Activated CD4-positive, alpha-beta T cell treated with anti-CD3 and anti-CD28 coated beads, Interleukin-2, amount 50 U/mL, for 4 hours (primary cell): ENCODE results near the gene MFN2.
"Not testable (repeated sequence)": the region's sequence is repeated elsewhere in the genome, so short reads cannot be mapped to it uniquely, and the experiment has no call there.

ENCODE experiments used
- DNase-seq, 2 experiments: peaks; one replicate each; pipeline ENCODE4 v3.0.0-alpha.2; 2020

The MFN2 gene

DNA sequence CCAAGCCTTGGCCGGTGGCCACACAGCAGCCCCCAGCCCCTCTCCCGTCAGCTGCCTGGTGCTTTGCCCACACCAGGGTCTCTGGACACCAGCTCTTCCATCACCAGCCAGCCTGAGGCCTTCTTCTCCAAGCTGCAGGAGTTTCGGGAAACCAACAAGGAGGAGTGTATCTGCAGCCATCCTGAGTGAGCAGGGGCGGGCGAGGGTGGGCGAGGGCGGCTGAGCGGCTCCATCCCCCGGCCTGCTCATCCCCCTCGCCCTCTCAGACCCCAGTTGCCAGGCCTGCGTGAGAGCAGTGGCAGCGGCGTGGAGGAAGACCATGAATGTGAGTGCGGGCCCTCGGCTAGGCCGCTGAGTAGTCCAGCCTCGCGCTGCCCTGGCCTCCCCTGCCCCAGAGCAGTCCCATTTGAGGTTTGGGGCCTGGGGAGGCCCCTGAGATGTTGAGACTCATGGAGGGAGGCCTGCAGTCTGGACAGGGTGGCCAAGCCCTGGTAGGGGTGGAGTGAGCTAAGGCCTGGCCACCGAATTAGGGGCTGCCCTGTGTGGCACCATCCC, 48.8 kb downstream of the MFN2 start:
- DNase-seq = no peak

DNA sequence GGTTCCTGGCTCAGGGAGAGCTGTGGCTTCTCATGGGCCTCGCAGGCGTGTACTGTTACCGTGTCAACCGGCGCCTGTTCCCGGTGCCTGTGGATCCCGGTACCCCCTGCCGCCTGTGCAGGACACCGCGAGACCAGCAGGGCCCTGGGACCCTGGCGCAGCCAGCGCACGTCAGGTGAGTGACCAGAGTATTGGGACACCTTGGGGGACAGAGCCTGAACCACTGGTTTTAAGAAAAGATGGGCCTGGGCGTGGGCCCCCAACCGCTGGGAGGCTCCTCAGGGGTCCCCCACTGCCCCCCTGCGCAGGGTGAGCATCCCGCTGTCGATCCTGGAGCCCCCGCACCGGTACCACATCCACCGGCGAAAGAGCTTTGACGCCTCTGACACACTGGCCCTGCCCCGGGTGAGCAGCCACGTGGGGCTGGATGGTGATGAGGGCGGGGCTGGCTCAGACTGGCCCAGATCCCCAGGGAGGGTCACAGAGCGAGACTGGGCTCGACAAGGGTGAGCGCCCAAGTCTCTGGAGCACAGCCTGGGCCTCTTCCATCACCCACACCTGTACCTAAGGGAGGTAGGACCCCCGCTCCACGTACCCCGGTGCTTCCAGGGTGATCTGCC, 49.6 kb downstream of the MFN2 start:
- no peak for DNase-seq

DNA sequence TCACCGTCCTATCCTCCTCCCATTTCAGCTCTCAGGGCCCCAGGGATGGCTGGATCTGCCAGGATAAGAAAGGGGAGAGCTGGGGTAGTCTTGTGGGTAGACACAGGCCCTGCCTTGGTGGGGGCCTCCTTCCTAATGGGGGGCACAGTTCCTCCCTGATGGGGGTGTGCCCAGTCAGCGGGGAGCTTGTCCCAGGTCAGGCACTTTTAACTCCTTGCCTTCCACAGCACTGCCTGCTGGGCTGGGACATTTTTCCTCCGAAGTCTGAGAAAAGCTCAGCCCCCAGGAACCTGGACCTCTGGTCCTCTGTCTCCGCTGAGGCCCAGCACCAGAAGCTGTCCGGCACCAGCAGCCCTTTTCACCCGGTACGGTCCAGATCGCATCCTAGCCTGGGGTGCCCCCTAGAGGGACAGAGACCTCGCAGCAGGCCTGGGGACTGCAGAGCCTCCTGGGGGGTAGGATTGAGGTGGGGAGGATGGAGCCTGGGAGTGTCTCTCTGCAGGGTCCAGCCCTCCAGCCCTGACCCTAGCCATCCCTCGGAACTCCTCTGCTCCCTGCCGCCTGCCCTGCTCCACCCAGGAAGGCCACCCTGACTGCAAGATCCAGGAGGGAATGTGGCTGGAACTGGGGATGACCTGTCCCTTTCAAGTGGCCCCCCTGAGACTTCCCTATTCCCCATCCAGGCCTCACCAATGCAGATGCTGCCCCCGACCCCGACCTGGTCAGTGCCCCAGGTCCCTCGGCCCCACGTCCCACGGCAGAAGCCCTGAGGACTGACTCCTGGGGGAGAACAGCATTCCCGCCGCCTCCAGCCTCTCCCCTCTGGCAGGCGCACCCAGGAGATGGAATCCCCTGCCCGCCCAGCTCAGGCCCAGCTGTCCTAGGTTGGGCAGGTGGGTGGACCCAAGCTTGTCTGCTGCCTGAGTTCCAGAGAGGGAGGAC, 51.1 kb downstream of the MFN2 start:
- peak in 1 of 2 experiments; percentile 22 for DNase-seq

DNA sequence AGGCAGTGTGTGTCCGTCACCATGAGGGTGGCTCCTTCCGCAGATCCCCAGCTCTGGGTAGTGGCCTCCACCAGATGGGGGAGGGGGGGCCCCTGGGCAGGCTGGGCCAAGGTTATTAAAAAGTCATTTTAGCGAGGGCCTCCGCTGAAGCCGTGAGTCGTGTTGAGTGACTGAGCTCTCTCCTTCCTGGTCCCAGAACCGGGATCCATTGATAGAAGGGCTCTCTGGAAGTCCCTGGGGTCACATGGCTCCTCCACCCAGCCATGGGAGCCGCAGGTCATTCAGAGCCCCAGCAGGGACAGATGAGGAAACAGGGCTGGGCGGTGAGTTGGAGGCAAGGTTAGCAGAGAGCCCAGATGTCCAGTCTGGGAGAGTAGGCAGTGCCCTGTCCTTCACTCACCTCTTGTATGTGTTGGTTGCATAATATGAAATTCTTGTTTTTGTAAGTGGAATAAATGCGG, 51.9 kb downstream of the MFN2 start:
- no peak for DNase-seq

DNA sequence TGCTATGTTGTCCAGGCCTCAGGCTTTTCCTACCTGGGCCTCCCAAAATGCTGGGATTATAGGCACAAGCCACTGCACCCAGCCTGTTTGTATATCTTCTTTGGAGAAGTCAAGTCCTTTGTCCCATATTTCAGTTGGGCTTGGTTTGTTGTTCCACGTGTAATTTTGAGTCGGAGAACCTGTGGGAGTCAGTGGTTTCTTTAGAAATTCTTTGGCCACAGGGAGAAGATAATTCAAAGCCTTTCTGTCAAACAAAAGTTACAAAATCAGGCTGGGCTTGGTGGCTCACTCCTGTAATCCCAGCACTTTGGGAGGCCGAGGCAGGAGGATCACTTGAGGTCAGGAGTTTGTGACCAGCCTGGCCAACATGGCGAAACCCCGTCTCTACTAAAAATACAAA, 53.2 kb downstream of the MFN2 start:
- DNase-seq = not testable (repeated sequence)

DNA sequence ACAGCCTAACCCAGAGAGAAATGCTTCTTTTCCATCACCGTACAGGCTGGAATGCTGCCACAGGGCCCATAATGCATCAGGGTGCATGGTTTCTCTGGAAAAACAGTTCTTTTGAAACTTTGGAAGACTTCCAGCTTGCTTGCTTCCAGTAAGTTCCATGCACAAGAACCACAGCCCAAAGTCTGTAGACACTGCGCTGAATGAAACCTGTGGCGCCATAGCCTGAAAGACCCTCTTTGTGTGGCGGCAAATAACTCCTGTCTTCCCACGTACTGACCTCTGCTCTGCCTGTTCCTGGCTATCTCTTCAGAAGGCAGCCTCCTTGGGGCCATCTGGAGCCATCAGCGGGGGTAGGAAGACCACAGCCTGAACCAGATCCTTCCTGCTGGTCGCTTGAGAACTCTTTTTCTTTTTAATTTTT, 54.1 kb downstream of the MFN2 start:
- no peak for DNase-seq

DNA sequence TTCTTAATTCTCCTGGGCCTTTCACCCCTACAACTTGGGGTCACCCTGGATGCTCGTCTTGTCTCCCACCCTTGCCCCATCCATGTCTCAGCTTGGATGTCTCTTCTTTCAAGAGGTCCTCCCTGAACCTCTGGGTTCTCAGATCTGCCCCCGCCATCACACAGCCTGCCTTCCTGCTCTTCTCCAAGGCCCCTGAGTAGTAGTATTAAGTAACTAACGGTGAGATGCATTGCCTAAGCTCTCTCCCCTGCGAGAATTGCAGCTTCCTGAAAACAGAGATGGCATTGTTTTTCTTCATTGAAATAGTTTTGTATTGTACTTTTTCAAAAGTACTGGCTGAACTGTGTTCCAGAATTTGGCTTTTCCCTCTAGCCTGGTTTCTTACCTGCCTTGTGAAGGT, 55.1 kb downstream of the MFN2 start:
- DNase-seq = no peak

DNA sequence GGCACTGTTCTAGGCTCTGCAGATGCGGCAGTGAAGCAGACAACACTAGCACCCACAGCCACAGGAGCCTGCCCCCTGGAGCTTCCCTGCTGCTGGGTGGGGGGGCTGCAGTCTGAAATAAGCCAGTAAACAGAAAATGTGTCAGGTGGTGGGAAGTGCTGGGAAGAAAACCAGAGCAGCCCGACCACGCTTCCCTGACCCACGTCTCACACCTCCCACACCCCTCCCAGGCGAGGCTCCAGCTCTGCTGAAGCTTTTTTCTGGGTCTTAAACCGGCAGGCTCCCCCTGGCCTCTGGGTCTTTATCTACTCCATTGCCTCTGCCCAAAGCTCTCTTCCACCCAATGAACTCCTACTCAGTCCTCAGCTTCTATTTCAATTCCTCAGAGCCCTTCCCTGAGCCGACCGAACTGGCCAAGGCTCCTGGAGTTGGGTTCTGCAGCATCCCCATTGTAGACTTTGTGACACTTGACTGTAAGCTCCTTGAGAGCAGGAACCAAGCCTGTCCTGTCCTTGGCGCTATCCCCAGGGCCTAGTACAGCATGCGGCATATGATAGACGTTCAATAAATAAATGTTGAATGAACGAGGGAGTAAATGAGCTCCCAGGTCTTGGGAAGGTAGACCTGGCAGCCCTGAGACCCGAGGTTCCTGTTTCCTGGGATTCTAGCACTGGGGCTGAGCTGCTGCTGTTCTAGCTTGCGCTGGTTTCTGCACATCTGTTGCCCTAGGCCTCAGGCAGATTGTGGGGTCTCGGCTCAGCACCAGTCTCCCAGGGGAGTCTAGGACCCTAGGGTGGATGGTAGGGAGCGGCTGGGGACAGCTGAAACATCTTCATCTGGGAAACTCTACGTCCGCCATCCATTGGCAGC, 57.5 kb downstream of the MFN2 start:
- no peak for DNase-seq

DNA sequence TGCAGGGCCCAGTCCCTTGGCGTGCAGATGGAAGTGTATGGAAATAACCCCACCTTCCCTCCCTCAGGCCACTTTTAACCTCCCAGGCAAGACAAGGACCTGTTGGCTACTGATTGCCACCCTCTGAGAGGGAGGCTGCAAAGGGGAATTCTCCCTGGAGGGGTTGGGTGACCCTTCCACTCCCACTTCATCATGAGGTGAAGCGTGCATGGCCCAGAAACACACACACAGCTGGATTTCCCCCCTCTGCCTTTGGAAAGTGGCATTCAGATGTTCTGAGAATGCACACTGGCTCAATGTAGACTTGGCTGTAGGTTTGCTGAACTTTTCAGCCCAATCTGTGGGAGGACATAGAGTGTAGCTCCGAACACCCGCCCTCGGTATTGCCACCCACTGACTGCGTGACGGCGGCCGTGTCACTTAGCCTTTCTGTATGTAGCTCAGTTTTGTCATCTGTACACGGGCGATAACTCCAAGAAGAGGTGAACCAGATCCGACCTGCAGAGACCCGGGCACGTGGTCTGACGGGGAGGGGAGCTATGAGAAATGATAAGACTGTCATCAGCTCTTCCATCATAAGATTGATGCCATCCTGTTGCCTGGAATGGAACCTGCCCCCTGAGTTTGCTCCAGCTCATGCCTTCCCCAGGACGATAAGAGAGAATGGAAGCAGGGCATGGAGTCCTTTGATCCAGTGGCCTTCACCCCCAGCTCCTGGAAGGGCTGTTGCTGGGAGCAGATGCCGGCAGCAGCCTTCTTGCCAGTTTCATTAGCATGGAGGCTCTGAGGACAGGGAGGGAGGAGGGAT, 58.3 kb downstream of the MFN2 start:
- DNase-seq = no peak

DNA sequence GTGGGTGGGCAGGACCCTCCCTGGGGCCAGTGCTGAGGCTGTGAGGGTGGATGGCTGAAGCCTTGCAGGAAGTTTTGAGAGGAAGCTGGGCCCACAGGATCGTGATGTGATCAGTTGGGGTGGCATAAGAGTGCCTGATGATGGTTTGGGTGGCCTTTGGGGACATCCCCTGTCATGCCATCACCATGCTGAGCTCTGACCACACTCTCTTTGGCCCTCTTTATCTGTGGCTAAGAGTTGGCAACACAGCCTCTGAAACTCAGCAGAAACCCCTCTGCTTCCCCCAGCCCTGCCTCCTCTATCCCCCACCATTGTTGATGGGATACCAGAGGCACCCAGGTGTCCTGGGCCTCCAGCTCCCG, 58.9 kb downstream of the MFN2 start:
- DNase-seq = no peak

DNA sequence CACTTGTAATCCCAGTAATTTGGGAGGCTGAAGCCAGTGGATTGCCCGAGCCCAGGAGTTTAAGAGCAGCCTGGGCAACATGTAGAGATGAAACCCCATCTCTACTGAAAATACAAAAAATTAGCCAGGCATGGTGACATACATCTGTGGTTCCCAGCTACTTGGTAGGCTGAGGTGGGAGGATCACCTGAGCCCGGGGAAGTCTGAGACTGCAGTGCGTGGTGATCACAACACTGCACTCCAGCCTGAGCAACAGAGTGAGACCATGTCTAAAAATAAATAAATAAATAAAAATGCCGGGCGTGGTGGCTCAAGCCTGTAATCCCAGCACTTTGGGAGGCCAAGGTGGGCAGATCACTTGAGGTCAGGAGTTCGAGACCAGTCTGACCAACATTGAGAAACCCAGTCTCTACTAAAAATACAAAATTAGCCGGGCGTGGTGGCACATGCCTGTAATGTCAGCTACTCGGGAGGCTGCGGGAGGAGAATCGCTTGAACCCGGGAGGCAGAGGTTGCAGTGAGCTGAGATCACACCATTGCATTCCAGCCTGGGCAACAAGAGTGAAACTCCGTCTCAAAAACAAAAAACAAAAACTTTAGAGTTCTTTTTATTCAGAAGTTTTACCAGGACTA, 59.7 kb downstream of the MFN2 start:
- not testable (repeated sequence) for DNase-seq

DNA sequence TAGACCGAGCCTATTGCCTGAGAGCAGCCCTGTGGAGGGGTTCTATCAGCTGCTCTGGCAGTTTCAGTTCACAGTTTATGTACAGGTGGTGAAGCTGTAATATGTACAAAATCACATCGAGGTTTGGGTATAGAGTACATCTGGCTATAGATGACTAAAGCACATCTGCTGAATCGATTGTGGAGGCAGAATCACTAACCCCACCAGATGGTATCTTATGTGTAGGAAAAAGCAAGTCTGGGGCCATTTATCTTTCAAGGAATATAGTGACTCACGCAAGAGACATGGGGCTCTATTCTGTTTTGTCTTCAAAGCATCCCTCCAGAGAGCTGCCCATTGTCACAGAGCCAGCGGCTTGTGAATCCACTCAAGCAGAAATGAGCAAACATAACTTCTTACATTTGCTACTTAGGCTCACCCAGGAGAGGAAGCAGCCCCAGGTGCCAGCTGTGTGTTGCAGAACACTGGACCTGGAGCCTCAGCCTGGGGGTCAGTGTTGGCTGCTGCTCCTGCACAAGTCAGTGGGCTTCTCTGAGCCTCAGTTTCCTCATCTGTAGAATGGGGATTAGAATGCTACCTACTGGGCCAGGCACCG, 60.3 kb downstream of the MFN2 start:
- DNase-seq = no peak

DNA sequence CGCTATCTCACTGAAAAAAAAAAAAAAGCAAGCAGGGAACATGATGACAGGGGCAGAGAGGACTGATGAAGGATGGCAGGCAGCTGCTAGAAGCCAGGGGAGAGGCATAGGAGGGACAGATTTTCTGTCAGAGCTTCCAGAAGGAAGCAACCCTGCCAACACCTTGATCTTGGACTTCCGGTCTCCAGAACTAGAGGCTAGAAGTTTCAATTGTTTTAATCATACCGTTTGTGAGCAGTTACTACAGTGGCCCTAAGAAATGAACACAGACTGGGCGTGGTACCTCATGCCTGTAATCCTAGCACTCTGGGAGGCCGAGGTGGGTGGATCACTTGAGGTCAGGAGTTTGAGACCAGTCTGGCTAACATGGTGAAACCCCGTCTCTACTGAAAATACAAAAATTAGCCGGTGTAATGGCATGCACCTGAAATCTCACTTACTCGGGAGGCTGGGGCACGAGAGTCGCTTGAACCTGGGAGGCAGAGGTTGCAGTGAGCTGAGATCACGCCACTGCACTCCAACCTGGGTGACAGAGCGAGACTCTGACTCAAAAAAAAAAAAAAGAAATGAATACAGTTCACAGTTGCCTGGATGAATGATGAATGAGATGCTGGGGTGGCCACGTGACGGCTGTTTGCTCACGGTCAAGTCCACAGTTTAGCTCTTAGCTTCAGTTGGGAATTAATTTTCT, 64.1 kb downstream of the MFN2 start:
- not testable (repeated sequence) for DNase-seq

DNA sequence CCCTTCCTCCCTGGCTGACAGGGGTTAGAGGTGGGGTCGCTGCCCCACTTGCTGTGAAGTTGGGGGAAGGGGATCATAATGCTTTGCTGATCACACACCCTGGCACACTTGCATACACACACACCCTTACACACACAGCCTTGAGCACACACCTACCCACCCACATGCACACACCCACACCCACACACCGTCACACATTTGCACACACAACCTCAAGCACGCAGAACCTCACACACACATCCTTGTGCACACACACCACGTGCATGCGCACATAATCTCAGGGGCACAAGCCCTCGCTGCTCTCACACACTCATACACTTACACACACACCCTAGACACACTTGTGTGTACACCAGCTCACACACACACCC, 66.5 kb downstream of the MFN2 start:
- no peak for DNase-seq

DNA sequence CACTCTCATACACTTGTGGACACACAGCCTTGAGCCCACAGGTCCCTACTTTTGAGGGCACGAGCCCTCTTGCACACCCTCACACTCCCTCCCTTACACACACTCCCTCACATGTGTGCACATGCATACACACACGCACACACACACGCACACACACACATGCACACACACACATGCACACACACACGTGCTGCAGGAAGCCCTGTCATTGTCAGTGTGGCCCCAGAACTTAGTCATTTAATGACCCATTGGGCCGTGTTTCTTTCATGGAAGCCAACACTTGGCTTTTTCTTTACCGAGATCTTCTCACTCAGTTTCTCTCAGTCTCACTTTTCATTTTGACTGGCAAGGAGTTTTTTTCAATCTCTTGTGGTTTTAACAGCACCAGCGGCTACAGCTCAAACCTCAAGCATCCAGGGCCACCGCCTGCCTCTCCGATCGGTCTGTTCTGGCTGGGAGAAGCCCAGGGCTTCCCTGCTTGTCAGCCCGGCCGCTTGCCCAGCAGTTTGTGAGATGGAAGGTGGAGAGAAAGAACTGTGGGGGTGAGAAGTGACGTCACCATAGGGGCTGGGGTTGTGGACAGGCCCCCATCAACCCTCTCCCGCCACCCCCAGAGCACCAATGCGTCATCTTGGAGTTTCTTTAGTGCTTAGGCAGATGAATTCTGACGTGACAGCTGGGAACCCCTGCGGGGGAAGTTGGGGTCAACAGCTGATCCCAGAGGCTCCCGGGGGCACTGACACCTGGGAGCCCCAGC, 67.1 kb downstream of the MFN2 start:
- peak; percentile 38 to 44 for DNase-seq

DNA sequence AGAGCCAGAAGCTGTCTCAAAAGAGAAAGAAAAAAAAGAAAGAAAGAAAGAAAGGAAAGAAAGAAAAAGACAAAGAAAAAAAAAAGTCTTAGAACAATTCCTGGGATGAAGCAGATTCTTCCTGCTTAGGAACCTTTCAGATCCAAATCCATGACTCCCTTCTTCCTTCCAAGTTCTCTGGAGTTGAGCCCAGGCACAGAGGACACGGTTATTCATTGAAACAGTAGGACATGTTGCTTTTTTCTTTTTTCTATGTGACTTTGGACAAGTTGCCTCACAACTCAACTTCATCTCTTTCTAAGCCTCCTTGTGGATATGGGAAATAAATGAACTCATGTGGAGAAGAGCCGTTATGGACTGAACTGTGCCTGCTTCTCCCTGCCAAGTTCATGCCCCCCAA, 68.1 kb downstream of the MFN2 start:
- DNase-seq = no peak

DNA sequence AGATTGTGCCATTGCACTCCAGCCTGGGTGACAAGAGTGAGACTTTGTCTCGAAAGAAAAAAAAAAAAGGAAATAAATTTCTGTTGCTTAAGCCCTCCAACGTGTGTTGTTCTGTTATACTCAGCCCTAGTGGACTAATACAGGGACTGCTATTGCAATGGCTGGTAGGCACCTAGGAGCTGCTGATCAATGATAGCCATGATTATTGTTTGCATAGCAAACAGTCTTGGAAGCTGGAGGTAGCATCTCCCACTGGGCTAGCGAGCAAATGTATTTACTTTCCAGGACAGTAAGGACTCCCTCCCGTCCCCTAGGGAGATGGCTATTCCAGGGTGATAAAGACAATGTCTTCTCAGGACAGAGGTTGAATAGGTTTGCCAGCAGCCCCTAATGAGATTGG, 69.4 kb downstream of the MFN2 start:
- DNase-seq = no peak

DNA sequence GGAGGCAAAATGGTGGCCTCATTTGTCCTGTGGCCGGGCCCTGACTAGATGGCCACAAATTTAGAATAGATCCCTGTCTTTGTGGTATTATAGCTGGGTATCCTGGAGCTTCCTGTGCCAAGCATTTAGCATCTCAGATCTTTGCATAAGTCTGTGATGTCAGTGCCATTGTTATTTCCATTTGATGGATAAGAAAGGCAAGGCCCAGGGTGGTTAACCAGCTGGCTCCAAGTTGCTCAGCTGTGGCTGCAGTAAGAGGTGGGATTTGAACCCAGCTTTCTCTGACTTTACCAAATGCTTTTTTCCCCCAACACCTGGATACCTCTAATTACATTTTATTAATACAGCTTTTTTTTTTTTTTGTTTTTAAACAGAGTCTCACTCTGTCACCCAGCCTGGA, 71.1 kb downstream of the MFN2 start:
- DNase-seq = no peak

DNA sequence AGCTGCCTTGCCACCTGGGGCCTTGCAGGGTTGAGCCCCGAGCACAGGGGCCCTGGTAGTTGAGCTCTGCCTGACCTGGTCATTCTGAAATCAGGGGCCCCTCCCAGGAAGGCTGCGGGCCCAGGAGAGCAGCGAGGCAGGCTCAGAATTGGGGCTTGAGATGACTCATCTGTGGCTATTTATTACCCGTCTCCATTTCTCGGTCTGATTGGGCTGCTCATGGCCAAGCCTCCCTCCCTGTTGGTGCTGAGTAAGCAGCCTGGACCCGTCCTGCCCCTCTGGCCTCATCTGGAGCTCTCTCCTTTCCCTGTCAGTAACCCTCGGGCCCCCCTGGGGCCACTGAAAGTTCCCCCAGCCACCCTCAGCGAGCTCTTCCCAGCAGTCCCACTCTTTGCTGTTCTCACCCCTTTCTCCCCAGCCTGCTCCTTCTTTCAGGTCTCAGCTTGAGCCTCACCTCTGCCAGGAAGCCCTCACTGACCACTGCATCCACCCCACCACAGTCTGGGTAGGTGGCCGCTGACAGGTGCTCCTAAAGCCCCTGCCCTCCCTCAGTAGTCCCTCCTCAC, 71.8 kb downstream of the MFN2 start:
- no peak for DNase-seq
